ENCODE results near the gene CRYBG3. TPM values are rescaled to one million over a fixed set of nuclear protein-coding genes. Genes with fewer than 3 reads are reported as not detected.

The CRYBG3 gene
- total RNA-seq, 4 donors from 2014 or later, result 16.4 to 33.4 (median 21.6) TPM

- Histone ChIP-seq H3K36me3 (no peaks in the 10 kb centered on the region), H3K27ac (no peak overlapping the region), H3K9me3 (no peaks in the 10 kb centered on the region), H3K27me3 (no peaks in the 10 kb centered on the region), H3K4me1 (peaks cover 0 to 29% (median 0%) of the 10 kb centered on the region in 3 donors), H3K4me3 (no peak overlapping the region)
- no peak for DNase-seq
- WGBS, 2 donors, result 20 to 34% methylated on average over 2 of the region's 2 CpGs
- TF ChIP-seq CTCF (IDR thresholded peaks at IDR 0.05), result no peak
- no peak for TF ChIP-seq POLR2A (IDR thresholded peaks at IDR 0.05)
- intact Hi-C loops (cut with DNase I), result no loop called here
Measured at GRCh38 chr3:97983933-97984491, 162.2 kb downstream of the CRYBG3 start.

GRCh38 chr3:97987306-97987705 lies 165.5 kb downstream of the CRYBG3 start:
- Histone ChIP-seq H3K4me1 (peaks cover 0 to 18% (median 0%) of the 10 kb centered on the region in 3 donors), H3K36me3 (no peaks in the 10 kb centered on the region), H3K4me3 (no peak overlapping the region), H3K27ac (no peak overlapping the region), H3K9me3 (no peaks in the 10 kb centered on the region), H3K27me3 (no peaks in the 10 kb centered on the region)
- no peak for DNase-seq
- 81 to 86% methylated on average over 2 of the region's 2 CpGs for WGBS, 2 donors
- TF ChIP-seq POLR2A (IDR thresholded peaks at IDR 0.05), result no peak
- TF ChIP-seq CTCF (IDR thresholded peaks at IDR 0.05), result no peak
- intact Hi-C loops (cut with DNase I), result no loop called here

GRCh38 chr3:97988784-97989568 lies 167.2 kb downstream of the CRYBG3 start:
- Histone ChIP-seq H3K9me3 (no peaks in the 10 kb centered on the region), H3K36me3 (no peaks in the 10 kb centered on the region), H3K27me3 (no peaks in the 10 kb centered on the region), H3K4me1 (peaks cover 0 to 4% (median 0%) of the 10 kb centered on the region in 3 donors), H3K27ac (no peak overlapping the region), H3K4me3 (no peak overlapping the region)
- no peak for DNase-seq
- 96 to 97% methylated on average over 3 of the region's 3 CpGs for whole genome bisulfite sequencing, 2 donors
- TF ChIP-seq CTCF (IDR thresholded peaks at IDR 0.05) (no peak), POLR2A (IDR thresholded peaks at IDR 0.05) (no peak)
- intact Hi-C loops (cut with DNase I), result no loop called here

GRCh38 chr3:97990624-97991292 lies 168.9 kb downstream of the CRYBG3 start:
- Histone ChIP-seq H3K27ac (no peak overlapping the region), H3K9me3 (no peaks in the 10 kb centered on the region), H3K4me1 (no peaks in the 10 kb centered on the region), H3K27me3 (no peaks in the 10 kb centered on the region), H3K4me3 (no peak overlapping the region), H3K36me3 (no peaks in the 10 kb centered on the region)
- no peak for TF ChIP-seq CTCF (IDR thresholded peaks at IDR 0.05)
- no peak for TF ChIP-seq POLR2A (IDR thresholded peaks at IDR 0.05)
- DNase-seq, result no peak
- WGBS, 2 donors, result 23 to 31% methylated on average over 2 of the region's 2 CpGs
- intact Hi-C loops (cut with DNase I), result no loop called here

GRCh38 chr3:97991293-97991682 lies 169.5 kb downstream of the CRYBG3 start:
- H3K9me3 ChIP-seq, result no peaks in the 10 kb centered on the region
- H3K4me1 ChIP-seq, result no peaks in the 10 kb centered on the region
- no peaks in the 10 kb centered on the region for H3K36me3 ChIP-seq
- intact Hi-C loops (cut with DNase I), result no loop called here
- no peak overlapping the region for H3K27ac ChIP-seq
- no peaks in the 10 kb centered on the region for H3K27me3 ChIP-seq
- DNase-seq, result no peak
- WGBS, 2 donors, result 69 to 74% methylated on average over 5 of the region's 5 CpGs
- no peak overlapping the region for H3K4me3 ChIP-seq
- no peak for TF ChIP-seq POLR2A (IDR thresholded peaks at IDR 0.05)
- no peak for TF ChIP-seq CTCF (IDR thresholded peaks at IDR 0.05)

Data from esophagus squamous epithelium (tissue), 5 donors.